Measurements from ENCODE around the gene PSMD5.

DNA sequence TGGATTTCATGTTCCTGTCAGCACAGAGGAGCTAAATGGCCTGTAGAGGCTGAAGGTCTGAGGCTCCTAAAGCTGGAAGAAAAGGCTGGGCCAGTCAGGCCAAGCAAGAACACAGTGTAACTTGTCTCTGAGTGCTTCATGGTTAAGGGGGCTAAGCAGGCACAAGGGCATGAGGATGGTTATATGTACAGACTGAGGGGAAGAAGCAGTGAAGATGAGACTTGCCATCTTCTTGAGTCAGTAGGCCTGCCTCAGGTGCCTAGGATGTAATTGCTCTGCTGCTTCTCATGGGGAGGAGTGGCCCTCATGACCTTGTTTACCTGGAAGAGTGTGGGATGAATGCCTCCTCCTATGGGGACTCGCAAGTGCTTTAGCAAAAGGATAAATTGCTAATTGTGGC, 8.7 kb upstream of the PSMD5 start:
- TF ChIP-seq, protein P1, sequence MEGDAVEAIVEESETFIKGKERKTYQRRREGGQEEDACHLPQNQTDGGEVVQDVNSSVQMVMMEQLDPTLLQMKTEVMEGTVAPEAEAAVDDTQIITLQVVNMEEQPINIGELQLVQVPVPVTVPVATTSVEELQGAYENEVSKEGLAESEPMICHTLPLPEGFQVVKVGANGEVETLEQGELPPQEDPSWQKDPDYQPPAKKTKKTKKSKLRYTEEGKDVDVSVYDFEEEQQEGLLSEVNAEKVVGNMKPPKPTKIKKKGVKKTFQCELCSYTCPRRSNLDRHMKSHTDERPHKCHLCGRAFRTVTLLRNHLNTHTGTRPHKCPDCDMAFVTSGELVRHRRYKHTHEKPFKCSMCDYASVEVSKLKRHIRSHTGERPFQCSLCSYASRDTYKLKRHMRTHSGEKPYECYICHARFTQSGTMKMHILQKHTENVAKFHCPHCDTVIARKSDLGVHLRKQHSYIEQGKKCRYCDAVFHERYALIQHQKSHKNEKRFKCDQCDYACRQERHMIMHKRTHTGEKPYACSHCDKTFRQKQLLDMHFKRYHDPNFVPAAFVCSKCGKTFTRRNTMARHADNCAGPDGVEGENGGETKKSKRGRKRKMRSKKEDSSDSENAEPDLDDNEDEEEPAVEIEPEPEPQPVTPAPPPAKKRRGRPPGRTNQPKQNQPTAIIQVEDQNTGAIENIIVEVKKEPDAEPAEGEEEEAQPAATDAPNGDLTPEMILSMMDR (conservative IDR thresholded peaks at IDR 0.05 in 1 of 2, IDR thresholded peaks at IDR 0.05 in 1 of 2; ENCODE audit: low read depth in 1 of 2, low read length in 2 of 2) = no peak
- TF ChIP-seq EZH2 (IDR thresholded peaks at IDR 0.05; ENCODE audit: low read length, missing control alignments) = no peak

Measured in fibroblast of lung (primary cell).